Measurements from ENCODE around the gene GJC2. TPM values are rescaled to one million over a fixed set of nuclear protein-coding genes. Genes with fewer than 3 reads are reported as not detected.
A peak's percentile ranks its signal among the peaks of the same experiment; 100 is the strongest.

The GJC2 gene
- total RNA-seq, 2 donors from 2014 or later: 0.93 to 2.3 TPM

GRCh38 chr1:228145463-228146416 is 4.0 kb upstream of the GJC2 start:
- H3K4me1 ChIP-seq: peaks cover 1 to 85% of the 10 kb centered on the region in 2 donors

GRCh38 chr1:228146417-228147150 is 3.1 kb upstream of the GJC2 start:
- Histone ChIP-seq H3K36me3 (peaks cover 29% of the 10 kb centered on the region), H3K9me3 (no peaks in the 10 kb centered on the region), H3K27ac (no peak overlapping the region), H3K4me1 (peaks cover 7 to 85% of the 10 kb centered on the region in 2 donors), H3K4me3 (no peak overlapping the region), H3K27me3 (no peaks in the 10 kb centered on the region)
- TF ChIP-seq, protein P1, sequence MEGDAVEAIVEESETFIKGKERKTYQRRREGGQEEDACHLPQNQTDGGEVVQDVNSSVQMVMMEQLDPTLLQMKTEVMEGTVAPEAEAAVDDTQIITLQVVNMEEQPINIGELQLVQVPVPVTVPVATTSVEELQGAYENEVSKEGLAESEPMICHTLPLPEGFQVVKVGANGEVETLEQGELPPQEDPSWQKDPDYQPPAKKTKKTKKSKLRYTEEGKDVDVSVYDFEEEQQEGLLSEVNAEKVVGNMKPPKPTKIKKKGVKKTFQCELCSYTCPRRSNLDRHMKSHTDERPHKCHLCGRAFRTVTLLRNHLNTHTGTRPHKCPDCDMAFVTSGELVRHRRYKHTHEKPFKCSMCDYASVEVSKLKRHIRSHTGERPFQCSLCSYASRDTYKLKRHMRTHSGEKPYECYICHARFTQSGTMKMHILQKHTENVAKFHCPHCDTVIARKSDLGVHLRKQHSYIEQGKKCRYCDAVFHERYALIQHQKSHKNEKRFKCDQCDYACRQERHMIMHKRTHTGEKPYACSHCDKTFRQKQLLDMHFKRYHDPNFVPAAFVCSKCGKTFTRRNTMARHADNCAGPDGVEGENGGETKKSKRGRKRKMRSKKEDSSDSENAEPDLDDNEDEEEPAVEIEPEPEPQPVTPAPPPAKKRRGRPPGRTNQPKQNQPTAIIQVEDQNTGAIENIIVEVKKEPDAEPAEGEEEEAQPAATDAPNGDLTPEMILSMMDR (IDR thresholded peaks at IDR 0.05): no peak
- no peak for DNase-seq (ENCODE audit: low spot score)

More at GRCh38 chr1:228145463-228146416, 4.0 kb upstream of the GJC2 start:
- H3K9me3 ChIP-seq: no peaks in the 10 kb centered on the region
- peaks cover 29% of the 10 kb centered on the region for H3K36me3 ChIP-seq
- no peak overlapping the region for H3K27ac ChIP-seq
- TF ChIP-seq, protein P1 (IDR thresholded peaks at IDR 0.05): no peak
- H3K27me3 ChIP-seq: no peaks in the 10 kb centered on the region
- DNase-seq (ENCODE audit: low spot score): no peak
- no peak overlapping the region for H3K4me3 ChIP-seq

DNA sequence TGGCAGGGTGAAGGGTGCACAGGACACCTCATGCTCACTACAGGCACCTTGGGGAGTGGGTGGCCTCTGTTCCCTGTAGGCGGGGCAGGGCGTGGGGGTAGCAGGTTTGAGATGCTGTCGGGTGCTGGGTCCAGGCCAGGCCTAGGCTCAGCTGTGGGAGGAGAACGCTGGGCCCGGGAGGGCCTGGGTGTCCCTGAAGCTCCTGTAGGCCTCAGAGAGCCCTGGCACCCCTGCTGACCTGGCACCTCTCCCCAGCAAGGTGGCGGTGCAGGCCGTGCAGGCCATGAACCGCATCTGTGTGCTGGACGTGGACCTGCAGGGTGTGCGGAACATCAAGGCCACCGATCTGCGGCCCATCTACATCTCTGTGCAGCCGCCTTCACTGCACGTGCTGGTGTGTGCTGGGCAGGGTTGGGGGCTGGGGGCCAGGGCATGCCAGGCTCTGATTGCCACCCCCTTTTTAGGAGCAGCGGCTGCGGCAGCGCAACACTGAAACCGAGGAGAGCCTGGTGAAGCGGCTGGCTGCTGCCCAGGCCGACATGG is 2.5 kb upstream of the GJC2 start:
- TF ChIP-seq, protein P1 (IDR thresholded peaks at IDR 0.05): no peak
- no peaks in the 10 kb centered on the region for H3K9me3 ChIP-seq
- peaks cover 7 to 81% of the 10 kb centered on the region in 2 donors for H3K4me1 ChIP-seq
- H3K36me3 ChIP-seq: peaks cover 29% of the 10 kb centered on the region
- no peak overlapping the region for H3K4me3 ChIP-seq
- no peaks in the 10 kb centered on the region for H3K27me3 ChIP-seq
- H3K27ac ChIP-seq: no peak overlapping the region
- no peak for DNase-seq (ENCODE audit: low spot score)

DNA sequence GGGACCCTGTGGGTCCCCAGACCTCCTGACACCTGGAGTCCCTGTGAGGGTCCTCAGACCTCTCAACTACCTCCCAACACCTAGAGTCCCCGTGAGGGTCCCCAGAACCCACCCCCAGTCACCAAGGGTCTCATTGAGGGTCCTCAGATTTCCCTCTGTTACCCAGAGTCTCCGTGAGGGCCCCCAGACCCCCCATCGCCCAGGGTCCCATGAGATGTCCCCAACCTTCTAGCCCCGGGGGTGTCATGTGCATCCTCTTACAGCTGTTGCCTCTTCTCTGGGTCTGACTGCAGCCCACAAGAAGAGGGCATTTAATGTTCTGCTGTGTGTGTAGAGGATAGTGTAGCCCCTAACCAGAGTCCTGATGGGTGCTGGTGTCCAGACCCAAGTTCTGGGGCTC is 2.0 kb upstream of the GJC2 start:
- H3K27ac ChIP-seq: peak overlapping the region; percentile 82 to 83
- H3K4me1 ChIP-seq: peaks cover 7 to 76% of the 10 kb centered on the region in 2 donors
- DNase-seq (ENCODE audit: low spot score): no peak
- no peaks in the 10 kb centered on the region for H3K27me3 ChIP-seq
- TF ChIP-seq, protein P1 (IDR thresholded peaks at IDR 0.05): no peak
- no peaks in the 10 kb centered on the region for H3K9me3 ChIP-seq
- peaks cover 29% of the 10 kb centered on the region for H3K36me3 ChIP-seq
- H3K4me3 ChIP-seq: no peak overlapping the region

GRCh38 chr1:228148196-228148861 is 1.4 kb upstream of the GJC2 start:
- H3K4me1 ChIP-seq: peaks cover 7 to 70% of the 10 kb centered on the region in 2 donors
- H3K27me3 ChIP-seq: no peaks in the 10 kb centered on the region
- DNase-seq (ENCODE audit: low spot score): no peak
- no peaks in the 10 kb centered on the region for H3K9me3 ChIP-seq
- H3K27ac ChIP-seq: peak overlapping the region; percentile 82 to 83
- TF ChIP-seq, protein P1 (IDR thresholded peaks at IDR 0.05): no peak
- peaks cover 29% of the 10 kb centered on the region for H3K36me3 ChIP-seq
- H3K4me3 ChIP-seq: no peak overlapping the region
